Measurements from ENCODE around the gene PAPPA2.
"Not testable (repeated sequence)": the region's sequence is repeated elsewhere in the genome, so short reads cannot be mapped to it uniquely, and the experiment has no call there.

PAPPA2 gene

DNA sequence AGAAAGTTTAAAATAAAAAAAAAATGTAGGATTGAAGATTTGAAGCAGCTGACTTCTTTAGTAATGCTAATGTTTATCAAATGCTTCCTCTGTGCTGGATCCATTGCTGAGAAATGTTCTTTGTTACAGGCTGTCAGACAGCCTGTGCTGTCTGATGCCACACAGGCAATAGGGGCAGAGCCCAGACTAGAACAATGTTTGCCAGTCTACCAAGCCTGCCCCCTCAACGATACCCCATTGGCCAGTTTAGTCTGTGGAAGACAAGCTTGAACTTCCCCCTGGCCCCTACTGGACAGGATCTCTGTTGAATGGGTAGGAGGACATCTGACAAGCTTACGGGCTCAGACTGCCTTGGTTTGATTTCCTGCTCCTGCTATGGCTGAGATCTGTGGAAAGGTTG lies 79.4 kb downstream of the PAPPA2 start:
- intact Hi-C loops (cut with DNase I), result no loop called here
- peak in 6 of 42 donors; percentile 6 to 45 (median 18) for DNase-seq

DNA sequence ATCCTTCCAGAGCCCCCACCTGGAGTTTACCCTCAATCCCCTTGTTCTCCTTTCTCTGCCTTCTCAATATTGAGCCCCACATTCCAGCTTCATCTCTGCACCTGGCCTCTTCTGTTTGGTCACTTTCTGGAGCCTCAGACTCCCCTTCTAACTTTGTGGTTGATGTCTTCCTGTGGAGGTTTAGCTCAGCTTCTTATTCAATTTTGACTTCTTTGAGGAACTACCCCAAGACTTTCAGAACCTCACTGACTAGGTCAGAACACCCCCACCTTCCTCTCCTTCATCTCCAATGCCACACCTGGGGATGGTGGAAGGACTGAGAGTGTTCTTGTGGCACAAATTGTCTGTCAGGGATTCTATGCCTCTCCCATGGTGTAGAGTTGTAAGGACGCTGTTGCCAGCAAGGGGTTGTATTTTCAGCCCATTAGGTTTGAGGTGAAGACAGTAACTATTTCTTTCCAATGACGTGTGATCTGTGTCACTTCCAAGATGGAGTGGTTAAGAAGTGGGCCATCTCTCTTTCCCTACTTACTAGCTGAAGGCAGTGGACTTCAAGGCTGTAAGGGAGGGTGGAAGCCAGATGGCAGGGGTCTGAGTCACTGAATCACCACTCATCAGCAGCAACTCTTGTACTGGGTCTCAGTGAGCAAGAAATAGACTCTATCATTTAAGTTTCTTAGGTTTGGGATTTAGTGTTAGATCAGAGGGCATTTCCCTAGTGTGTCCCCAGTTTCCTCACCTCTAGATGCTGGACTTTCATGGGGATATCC lies 80.6 kb downstream of the PAPPA2 start:
- DNase-seq, result no peak

GRCh38 chr1:176545034-176545639 lies 82.2 kb downstream of the PAPPA2 start:
- intact Hi-C loops (cut with DNase I), result no loop called here
- no peak for DNase-seq

More for the DNA sequence above, 80.6 kb downstream of the PAPPA2 start:
- intact Hi-C loops (cut with DNase I), result no loop called here

- intact Hi-C loops (cut with DNase I), result no loop called here
- DNase-seq, result no peak
Observed at GRCh38 chr1:176546825-176547224, 83.8 kb downstream of the PAPPA2 start.

- DNase-seq, result no peak
- intact Hi-C loops (cut with DNase I), result loop anchor here (10.0 kb wide), 2 partner anchors 134 to 324 kb away; no protein-coding TSS in a partner anchor
Observed at GRCh38 chr1:176551146-176551545, 88.2 kb downstream of the PAPPA2 start.

GRCh38 chr1:176552217-176552991 lies 89.4 kb downstream of the PAPPA2 start:
- intact Hi-C loops (cut with DNase I), result loop anchor here (10.0 kb wide), 2 partner anchors 132 to 322 kb away; no protein-coding TSS in a partner anchor
- no peak for DNase-seq

DNA sequence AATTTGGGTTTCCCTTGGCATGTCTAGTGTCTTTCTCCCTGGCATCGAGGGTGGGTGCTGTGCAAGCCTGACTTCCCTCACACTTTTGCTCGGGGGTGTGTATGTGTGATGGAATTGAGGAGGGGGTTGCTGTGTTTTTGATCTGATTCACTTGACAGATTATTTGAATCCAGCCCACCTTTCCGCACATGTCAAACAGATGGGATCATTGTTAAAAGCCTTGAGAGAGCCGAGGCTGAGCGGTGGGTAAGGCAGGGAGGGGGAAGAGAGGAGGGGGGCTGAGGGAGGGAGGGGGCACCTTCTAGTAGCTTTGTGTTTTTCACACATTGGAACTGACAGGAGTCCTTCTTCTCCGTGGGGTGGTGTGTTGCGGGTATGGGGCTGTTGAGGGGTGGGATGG lies 90.0 kb downstream of the PAPPA2 start:
- intact Hi-C loops (cut with DNase I), result loop anchor here (10.0 kb wide), 2 partner anchors 132 to 322 kb away; no protein-coding TSS in a partner anchor
- DNase-seq, result no peak

DNA sequence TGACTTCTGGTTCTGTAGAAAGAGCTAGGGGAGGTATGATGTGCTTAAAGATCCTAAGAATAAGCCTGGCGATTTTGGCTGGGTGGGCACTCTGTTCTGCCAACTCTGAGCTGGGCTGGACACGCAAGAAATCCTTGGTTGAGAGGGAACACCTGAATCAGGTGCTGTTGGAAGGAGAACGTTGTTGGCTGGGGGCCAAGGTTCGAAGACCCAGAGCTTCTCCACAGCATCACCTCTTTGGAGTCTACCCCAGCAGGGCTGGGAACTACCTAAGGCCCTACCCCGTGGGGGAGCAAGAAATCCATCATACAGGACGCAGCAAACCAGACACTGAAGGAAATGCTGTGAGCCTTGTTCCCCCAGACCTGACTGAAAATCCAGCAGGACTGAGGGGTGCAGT lies 93.3 kb downstream of the PAPPA2 start:
- intact Hi-C loops (cut with DNase I), result loop anchor here (10.0 kb wide), 2 partner anchors 129 to 319 kb away; no protein-coding TSS in a partner anchor
- DNase-seq, result no peak

DNA sequence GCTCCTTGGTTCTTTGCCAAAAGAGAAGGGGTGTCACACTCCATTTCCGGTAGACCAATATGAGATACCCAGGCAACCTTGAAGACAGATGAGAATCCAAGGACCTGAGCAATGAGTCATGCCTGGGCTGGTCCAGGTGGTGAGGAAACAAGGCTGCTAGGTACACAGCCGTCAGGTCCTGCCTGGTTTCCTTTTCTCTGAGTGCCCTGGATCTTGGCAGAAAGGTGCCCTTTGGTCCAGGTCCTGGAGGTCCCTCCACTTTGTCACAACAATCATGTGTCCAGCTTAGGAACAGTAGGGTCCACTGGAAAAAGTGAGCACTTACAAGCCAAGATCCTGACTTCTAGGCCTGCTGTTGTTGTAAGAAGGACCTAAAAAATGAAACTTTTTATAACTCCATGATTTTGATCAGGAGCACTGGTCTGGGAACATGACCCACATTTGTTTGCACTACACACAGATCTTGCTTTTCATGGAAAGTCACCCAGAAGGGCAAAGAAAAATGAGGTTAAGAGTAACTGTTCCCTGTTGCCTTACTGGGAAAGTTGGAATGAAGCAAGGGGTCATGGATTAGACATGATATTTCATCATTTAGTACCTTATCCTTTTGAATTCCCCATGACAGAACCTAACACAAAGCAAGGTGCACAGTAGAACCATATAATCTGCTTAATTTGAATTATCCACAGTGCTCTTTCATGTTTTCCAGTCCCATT lies 94.7 kb downstream of the PAPPA2 start:
- intact Hi-C loops (cut with DNase I), result loop anchor here (10.0 kb wide), 2 partner anchors 127 to 317 kb away; no protein-coding TSS in a partner anchor
- DNase-seq, result no peak

GRCh38 chr1:176558561-176558960 lies 95.6 kb downstream of the PAPPA2 start:
- intact Hi-C loops (cut with DNase I), result loop anchor here (10.0 kb wide), 2 partner anchors 126 to 316 kb away; no protein-coding TSS in a partner anchor
- no peak for DNase-seq

DNA sequence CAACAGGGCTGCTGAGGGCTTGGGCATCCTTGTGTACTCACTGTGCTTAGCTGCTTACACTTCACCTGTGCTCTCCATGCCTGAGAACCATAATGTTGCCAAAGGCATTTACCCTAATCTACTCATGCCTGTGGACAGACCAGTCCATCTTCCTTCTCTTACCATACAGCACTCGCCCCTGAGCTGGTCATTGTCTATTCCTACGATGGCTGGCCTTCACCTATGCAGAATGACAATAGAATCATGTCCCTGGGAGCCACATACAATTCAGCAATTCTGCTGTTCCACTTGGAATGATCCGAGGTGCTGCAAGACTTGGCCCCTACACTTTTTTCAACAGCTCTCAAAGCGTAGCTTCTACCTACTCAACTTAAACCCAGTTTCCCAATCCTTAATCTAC lies 96.5 kb downstream of the PAPPA2 start:
- DNase-seq, result no peak
- intact Hi-C loops (cut with DNase I), result loop anchor here (10.0 kb wide), 2 partner anchors 125 to 315 kb away; no protein-coding TSS in a partner anchor

- intact Hi-C loops (cut with DNase I), result loop anchor here (10.0 kb wide), 3 partner anchors 125 to 315 kb away; no protein-coding TSS in a partner anchor
- DNase-seq, result peak in 40 of 42 donors; percentile 13 to 82 (median 48)
Observed at GRCh38 chr1:176559878-176560277, 96.9 kb downstream of the PAPPA2 start.

GRCh38 chr1:176560681-176561080 lies 97.7 kb downstream of the PAPPA2 start:
- intact Hi-C loops (cut with DNase I), result loop anchor here (10.0 kb wide), 1 partner anchor 284 kb away; no protein-coding TSS in a partner anchor

GRCh38 chr1:176561761-176562160 lies 98.8 kb downstream of the PAPPA2 start:
- not testable (repeated sequence) for DNase-seq
- intact Hi-C loops (cut with DNase I), result loop anchor here (10.0 kb wide), 1 partner anchor 283 kb away; no protein-coding TSS in a partner anchor

More at GRCh38 chr1:176560681-176561080, 97.7 kb downstream of the PAPPA2 start:
- no peak for DNase-seq

DNA sequence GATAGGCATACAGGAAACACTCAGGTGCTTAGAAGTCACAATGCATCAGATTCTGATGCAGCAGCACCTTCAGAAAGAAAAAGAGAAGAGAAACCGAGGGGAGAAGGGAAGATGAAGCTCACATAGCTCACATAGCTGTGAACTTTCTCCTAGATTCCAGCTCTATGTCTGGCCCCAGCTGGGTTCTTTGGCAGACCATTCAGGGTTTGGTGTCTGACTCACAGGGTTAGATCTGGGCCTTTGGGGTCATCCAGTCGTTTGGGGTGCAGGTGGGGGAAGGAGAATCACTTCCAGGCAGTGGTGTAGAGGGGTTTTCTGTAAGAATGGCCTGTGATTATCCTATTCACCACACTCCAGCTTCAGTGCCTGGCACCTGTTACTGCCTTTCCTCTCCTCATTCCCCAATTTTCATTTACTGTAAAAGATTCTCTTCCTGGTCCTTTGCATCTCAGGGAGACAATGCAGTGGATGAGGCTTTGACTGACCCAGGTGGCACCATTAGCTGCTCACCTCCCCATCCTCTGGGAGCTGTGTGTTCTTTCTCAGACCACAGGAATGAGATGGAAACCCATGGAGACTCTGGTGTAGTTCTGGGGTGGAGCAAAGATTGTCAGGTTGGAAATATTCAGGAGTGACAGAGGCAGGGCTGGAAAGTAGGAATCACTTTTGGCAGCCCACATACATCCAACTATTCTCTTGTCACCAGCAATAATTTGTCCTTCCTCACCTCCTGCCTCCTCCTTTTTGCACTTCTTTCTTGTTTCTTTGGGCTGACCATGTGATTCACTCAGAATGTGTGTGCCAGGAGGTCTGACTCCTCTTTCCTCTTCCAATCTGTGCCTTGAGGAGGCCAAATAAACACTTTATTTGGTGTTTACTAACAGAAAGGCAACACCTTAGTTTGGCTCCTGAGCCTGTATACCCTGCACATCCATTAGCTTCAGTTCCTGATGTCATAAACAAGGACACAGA lies 103.3 kb downstream of the PAPPA2 start:
- intact Hi-C loops (cut with DNase I), result loop anchor here (10.0 kb wide), 1 partner anchor 279 kb away; no protein-coding TSS in a partner anchor
- DNase-seq, result peak in 2 of 42 donors; percentile 10 to 39

DNA sequence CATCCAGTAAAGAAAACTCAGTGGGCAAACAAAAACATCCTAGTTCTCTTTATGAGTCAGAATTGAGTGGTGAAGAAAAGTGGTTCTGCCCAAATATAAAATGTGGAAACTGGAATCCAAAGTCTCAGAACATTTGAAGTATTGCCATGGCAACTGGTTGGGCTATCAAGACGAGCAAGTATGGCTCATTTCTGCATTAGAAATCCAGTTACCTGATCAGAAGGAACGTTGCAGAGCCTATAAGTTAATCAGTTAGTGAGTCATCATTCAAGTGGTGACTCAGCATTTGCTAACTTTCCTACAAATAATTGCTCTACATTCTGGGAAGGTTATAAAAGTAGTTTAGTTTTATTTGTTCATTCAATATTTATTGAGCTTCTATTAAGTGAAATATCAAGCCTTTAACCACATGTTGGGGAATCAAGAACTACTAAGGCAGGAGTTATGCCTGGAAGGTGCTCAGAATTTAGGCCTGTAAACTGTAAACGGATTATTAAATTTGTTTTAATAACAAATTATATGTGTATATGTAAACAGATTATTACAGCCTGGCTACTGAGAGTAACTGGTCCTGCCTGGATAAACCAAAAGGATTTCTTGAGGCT lies 104.3 kb downstream of the PAPPA2 start:
- peak in 14 of 42 donors; percentile 4 to 78 (median 36) for DNase-seq
- intact Hi-C loops (cut with DNase I), result loop anchor here (10.0 kb wide), 1 partner anchor 278 kb away; no protein-coding TSS in a partner anchor

DNA sequence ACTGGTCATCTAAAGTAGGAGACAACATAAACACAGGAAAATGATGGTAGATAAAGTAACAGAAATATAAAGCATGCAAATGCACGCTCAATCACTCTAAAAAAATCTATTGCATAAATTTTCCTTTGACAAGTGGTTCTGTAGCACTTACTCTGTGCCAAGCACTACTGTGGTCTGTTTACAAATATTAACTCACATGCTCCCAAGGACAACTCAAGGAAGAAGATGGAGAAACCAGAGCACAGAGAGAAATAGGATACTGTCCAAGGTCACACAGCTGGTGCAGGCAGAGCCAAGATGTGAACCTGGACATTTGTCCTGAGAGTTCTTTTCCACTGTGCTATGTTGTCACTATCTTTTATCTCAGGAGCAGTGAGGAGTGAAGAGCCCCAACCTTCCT lies 105.2 kb downstream of the PAPPA2 start:
- DNase-seq, result no peak
- intact Hi-C loops (cut with DNase I), result loop anchor here (10.0 kb wide), 1 partner anchor 277 kb away; no protein-coding TSS in a partner anchor

All from head of caudate nucleus (tissue), 42 donors.